Hepatocyte (in vitro differentiated cells): Measurements from ENCODE around the gene ZMIZ1.

ENCODE experiments used
- EZH2phosphoT487 ChIP-seq: fragments of 200-600 bp; sonication (generic); IDR thresholded peaks from one replicate; pipeline ENCODE4 v1.6.1; 2018; ENCODE audit warnings: antibody characterized with exemption, mild to moderate bottlenecking, low read depth, moderate library complexity; ENCODE audit not compliant: unreplicated experiment, severe bottlenecking
- TF ChIP-seq, protein P1 (sequence below): fragments of 200-600 bp; sonication (generic); IDR thresholded peaks from 2 replicates; pipeline ENCODE4 v1.5.1; 2016; ENCODE audit warnings: antibody characterized with exemption, mild to moderate bottlenecking; ENCODE audit not compliant: poor library complexity

DNA sequence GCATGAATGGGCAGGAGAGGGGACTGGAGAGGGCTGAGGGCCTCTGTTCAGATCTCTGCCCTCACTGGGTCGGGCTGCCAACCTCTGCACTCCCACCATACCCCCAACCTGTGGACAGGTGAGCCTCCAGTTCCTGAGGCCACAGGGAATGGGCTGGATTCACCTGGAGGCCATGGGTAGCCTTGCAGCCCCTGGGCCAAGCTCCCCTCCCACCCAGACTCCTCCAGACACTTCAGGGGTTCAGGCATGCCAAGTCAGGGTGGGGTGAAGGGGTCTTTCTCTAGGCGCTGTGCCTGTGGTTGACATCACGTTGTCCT, 80.5 kb downstream of the ZMIZ1 start:
- TF ChIP-seq, protein P1, sequence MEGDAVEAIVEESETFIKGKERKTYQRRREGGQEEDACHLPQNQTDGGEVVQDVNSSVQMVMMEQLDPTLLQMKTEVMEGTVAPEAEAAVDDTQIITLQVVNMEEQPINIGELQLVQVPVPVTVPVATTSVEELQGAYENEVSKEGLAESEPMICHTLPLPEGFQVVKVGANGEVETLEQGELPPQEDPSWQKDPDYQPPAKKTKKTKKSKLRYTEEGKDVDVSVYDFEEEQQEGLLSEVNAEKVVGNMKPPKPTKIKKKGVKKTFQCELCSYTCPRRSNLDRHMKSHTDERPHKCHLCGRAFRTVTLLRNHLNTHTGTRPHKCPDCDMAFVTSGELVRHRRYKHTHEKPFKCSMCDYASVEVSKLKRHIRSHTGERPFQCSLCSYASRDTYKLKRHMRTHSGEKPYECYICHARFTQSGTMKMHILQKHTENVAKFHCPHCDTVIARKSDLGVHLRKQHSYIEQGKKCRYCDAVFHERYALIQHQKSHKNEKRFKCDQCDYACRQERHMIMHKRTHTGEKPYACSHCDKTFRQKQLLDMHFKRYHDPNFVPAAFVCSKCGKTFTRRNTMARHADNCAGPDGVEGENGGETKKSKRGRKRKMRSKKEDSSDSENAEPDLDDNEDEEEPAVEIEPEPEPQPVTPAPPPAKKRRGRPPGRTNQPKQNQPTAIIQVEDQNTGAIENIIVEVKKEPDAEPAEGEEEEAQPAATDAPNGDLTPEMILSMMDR = no peak
- TF ChIP-seq EZH2phosphoT487 = no peak
